SKM-1 (cell line): ENCODE results near the gene ANKLE1.

Experiments
- DNase-seq: peaks from one replicate; lab custom pipeline; 2025; ENCODE audit not compliant: unreplicated experiment; lab: John Stamatoyannopoulos, UW

ANKLE1 gene

GRCh38 chr19:17326595-17326966 is 44.9 kb downstream of the ANKLE1 start:
- no peak for DNase-seq

- no peak for DNase-seq
These were observed 45.5 kb downstream of the ANKLE1 start for GRCh38 chr19:17327068-17327653.

GRCh38 chr19:17327654-17328516 is 46.2 kb downstream of the ANKLE1 start:
- no peak for DNase-seq

GRCh38 chr19:17328517-17329365 is 47.0 kb downstream of the ANKLE1 start:
- DNase-seq = no peak

GRCh38 chr19:17329366-17330261 is 47.9 kb downstream of the ANKLE1 start:
- DNase-seq = no peak

GRCh38 chr19:17330262-17331044 is 48.8 kb downstream of the ANKLE1 start:
- DNase-seq = no peak

- no peak for DNase-seq
These were observed 49.4 kb downstream of the ANKLE1 start for GRCh38 chr19:17331045-17331558.

- no peak for DNase-seq
These were observed 50.6 kb downstream of the ANKLE1 start for GRCh38 chr19:17332360-17332676.

GRCh38 chr19:17332677-17333581 is 51.2 kb downstream of the ANKLE1 start:
- peak; percentile 53 for DNase-seq

GRCh38 chr19:17333611-17334413 is 52.1 kb downstream of the ANKLE1 start:
- peak; percentile 33 for DNase-seq

- DNase-seq = peak; percentile 97
These were observed 53.0 kb downstream of the ANKLE1 start, which contains the start of gene ANO8 for GRCh38 chr19:17334414-17335409. ANO8 (minus strand) TSS chr19:17334855; CDS start chr19:17334670, 185 bp downstream.

- no peak for DNase-seq
These were observed 53.9 kb downstream of the ANKLE1 start for GRCh38 chr19:17335575-17335974.
